Neural cell (in vitro differentiated cells): ENCODE data around the gene ZP1. TPM values are rescaled to one million over a fixed set of nuclear protein-coding genes. Genes with fewer than 3 reads are reported as not detected.

ENCODE experiments used
- H2AFZ ChIP-seq: fragments of 200-600, 300-800 bp; sonication (generic), shearing (Covaris generic); 2 replicates; pipeline ENCODE4 v1.6.0; 2014; ENCODE audit warnings: low read depth, mild to moderate bottlenecking, antibody characterized with exemption, low read length, moderate library complexity
- H3F3A ChIP-seq: fragments of 200-600 bp; shearing (Covaris generic); 2 replicates; pipeline ENCODE4 v1.6.1; 2016; ENCODE audit warnings: mild to moderate bottlenecking, moderate library complexity, mixed read lengths, antibody characterized with exemption, low read length; ENCODE audit not compliant: insufficient read depth, poor library complexity, severe bottlenecking
- H3K27ac ChIP-seq: fragments of 200-600, 300-800 bp; sonication (generic), shearing (Covaris generic); 2 replicates; pipeline ENCODE4 v1.5.1; 2014; ENCODE audit warnings: mild to moderate bottlenecking, low read length, moderate library complexity
- H3K27me3 ChIP-seq: fragments of 300-800, 200-600 bp; sonication (generic), shearing (Covaris generic); 2 replicates; pipeline ENCODE4 v1.6.0; 2014; ENCODE audit warnings: mild to moderate bottlenecking, low read depth, low read length, moderate library complexity; ENCODE audit not compliant: insufficient read depth
- H3K36me3 ChIP-seq: fragments of 300-800, 200-600 bp; sonication (generic), shearing (Covaris generic); 2 replicates; pipeline ENCODE4 v1.5.1; 2014; ENCODE audit warnings: mild to moderate bottlenecking, antibody characterized with exemption, low read length, moderate library complexity; ENCODE audit not compliant: insufficient read depth
- H3K4me2 ChIP-seq: fragments of 300-800, 200-600 bp; sonication (generic), shearing (Covaris generic); 2 replicates; pipeline ENCODE4 v1.6.0; 2014; ENCODE audit warnings: mild to moderate bottlenecking, low read length
- H3K4me3 ChIP-seq: fragments of 300-800, 200-600 bp; sonication (generic), shearing (Covaris generic); 2 replicates; pipeline ENCODE4 v1.5.1; 2014; ENCODE audit warnings: mild to moderate bottlenecking, low read length, moderate library complexity
- H3K79me2 ChIP-seq: fragments of 200-600 bp; shearing (Covaris generic); replicated peaks from 2 replicates; pipeline ENCODE4 v1.6.0; 2014; ENCODE audit warnings: mild to moderate bottlenecking, low read length, moderate library complexity; ENCODE audit not compliant: insufficient read depth
- H3K9ac ChIP-seq: fragments of 300-800, 200-600 bp; sonication (generic), shearing (Covaris generic); 2 replicates; pipeline ENCODE4 v1.6.1; 2016; ENCODE audit warnings: mild to moderate bottlenecking, low read length, mixed read lengths
- H3K9me2 ChIP-seq: fragments of 200-600 bp; shearing (Covaris generic); 2 replicates; pipeline ENCODE4 v1.6.1; 2016; ENCODE audit warnings: mild to moderate bottlenecking, low read length, mixed read lengths; ENCODE audit not compliant: insufficient read depth
- H3K9me3 ChIP-seq: fragments of 200-600, 300-800 bp; sonication (generic), shearing (Covaris generic); 2 replicates; pipeline ENCODE4 v1.6.1; 2016; ENCODE audit warnings: mild to moderate bottlenecking, mixed run types, low read length, moderate library complexity, mixed read lengths
- H4K20me1 ChIP-seq: fragments of 200-600 bp; shearing (Covaris generic); 2 replicates; pipeline ENCODE4 v1.6.1; 2016; ENCODE audit warnings: mild to moderate bottlenecking, mixed run types; ENCODE audit not compliant: insufficient read depth
- CTCF ChIP-seq: fragments of 450-650 bp; IDR thresholded peaks from 2 replicates; pipeline ENCODE4 v1.5.1; 2014; ENCODE audit warnings: antibody characterized with exemption, mild to moderate bottlenecking, moderate library complexity; ENCODE audit not compliant: poor library complexity, severe bottlenecking
- EP300 ChIP-seq: fragments of 450-650 bp; conservative IDR thresholded peaks from 2 replicates; pipeline ENCODE4 v1.6.1; 2014; ENCODE audit warnings: antibody characterized with exemption, mild to moderate bottlenecking, moderate library complexity; ENCODE audit not compliant: poor library complexity, severe bottlenecking
- EZH2 ChIP-seq: fragments of 200-600, 300-800 bp; shearing (Covaris generic), sonication (generic); IDR thresholded peaks from 2 replicates; pipeline ENCODE4 v1.6.1; 2014; ENCODE audit warnings: antibody characterized with exemption, low read length, borderline replicate concordance, mild to moderate bottlenecking; ENCODE audit not compliant: insufficient read depth, poor library complexity, severe bottlenecking
- MXI1 ChIP-seq: fragments of 450-650 bp; conservative IDR thresholded peaks from 2 replicates; pipeline ENCODE4 v1.6.1; 2014; ENCODE audit warnings: antibody characterized with exemption, mild to moderate bottlenecking; ENCODE audit not compliant: poor library complexity, severe bottlenecking
- POLR2AphosphoS5 ChIP-seq: IDR thresholded peaks from 2 replicates; pipeline ENCODE4 v1.6.1; 2012
- RAD21 ChIP-seq: fragments of 450-650 bp; conservative IDR thresholded peaks from 2 replicates; pipeline ENCODE4 v1.6.1; 2014; ENCODE audit warnings: antibody characterized with exemption, mild to moderate bottlenecking, moderate library complexity
- REST ChIP-seq: IDR thresholded peaks from 2 replicates; pipeline ENCODE4 v1.6.1; 2012; ENCODE audit warnings: borderline replicate concordance
- SMC3 ChIP-seq: fragments of 450-650 bp; conservative IDR thresholded peaks from 2 replicates; pipeline ENCODE4 v1.6.1; 2014; ENCODE audit warnings: antibody characterized with exemption, mild to moderate bottlenecking, moderate library complexity; ENCODE audit not compliant: poor library complexity
- TAF1 ChIP-seq: IDR thresholded peaks from 2 replicates; pipeline ENCODE4 v1.6.1; 2012; ENCODE audit warnings: low read depth
- polyA plus RNA-seq: library from polyadenylated mRNA; depleted of rRNA; stranded (reverse); fragments of >200 nt; gene quantifications from 2 replicates; pipeline ENCODE4 v1.2.3, GENCODE V29; 2014

Gene ZP1
- polyA plus RNA-seq, 1 donor from 2014 or later = 1.5 TPM

DNA sequence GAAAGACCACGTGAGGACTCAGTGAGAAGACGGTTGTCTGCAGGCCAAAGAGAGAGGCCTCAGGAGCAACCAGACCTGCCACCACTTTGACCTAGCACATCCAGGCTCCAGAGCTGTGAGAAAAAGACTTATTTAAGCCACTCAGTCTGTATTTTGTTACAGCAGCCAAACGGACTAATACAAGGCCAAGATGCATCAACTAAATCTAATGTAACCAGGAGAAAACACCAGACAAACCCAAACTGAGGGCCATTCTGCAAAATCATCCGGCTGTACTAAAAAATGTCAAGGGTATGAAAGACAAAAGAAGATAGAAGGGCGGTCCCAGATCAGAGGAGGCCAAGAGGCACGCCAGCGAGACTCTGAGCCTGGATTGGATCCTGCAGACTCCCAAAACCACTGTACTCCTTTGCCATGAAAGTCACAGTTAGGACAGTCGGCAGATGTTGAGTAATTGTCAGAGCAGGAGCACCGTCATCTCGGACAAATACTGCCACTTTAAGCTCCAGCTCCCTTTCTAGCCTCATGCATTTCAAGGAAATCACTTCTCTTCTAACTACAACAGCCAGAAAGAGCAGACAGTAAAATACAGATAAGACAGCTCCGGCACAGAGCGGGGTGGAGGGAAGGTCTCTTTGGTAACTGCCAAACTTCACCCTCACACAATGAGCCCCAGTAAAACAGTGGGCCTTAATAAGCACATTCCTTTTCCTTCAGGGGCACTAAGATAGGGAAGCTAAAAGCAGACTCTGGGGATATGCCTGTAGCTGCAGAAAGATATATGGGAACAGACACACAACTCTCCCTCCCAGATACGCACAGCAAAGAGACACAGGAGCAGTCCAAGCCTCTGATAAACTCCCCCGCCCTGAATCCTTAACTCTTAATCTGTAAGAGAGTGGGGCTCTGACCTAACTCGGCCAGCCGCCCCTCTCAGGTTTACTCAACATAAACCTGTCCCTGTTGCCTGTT lies 3.5 kb upstream of the ZP1 start:
- no peak overlapping the region for H3K4me2 ChIP-seq
- H3K79me2 ChIP-seq = no peaks in the 10 kb centered on the region
- no peaks in the 10 kb centered on the region for H3K27me3 ChIP-seq
- no peaks in the 10 kb centered on the region for H3K9me3 ChIP-seq
- H2AFZ ChIP-seq = no peak overlapping the region
- no peaks in the 10 kb centered on the region for H3K36me3 ChIP-seq
- no peaks in the 10 kb centered on the region for H3K9me2 ChIP-seq
- TF ChIP-seq CTCF (no peak), TAF1 (no peak), POLR2AphosphoS5 (no peak), MXI1 (no peak)
- H3K9ac ChIP-seq = no peak overlapping the region
- no peak overlapping the region for H3K4me3 ChIP-seq
- no peaks in the 10 kb centered on the region for H3F3A ChIP-seq
- H4K20me1 ChIP-seq = no peaks in the 10 kb centered on the region
- H3K27ac ChIP-seq = no peak overlapping the region

GRCh38 chr11:60864856-60865513 lies 2.4 kb upstream of the ZP1 start:
- no peaks in the 10 kb centered on the region for H3F3A ChIP-seq
- H3K27ac ChIP-seq = no peak overlapping the region
- no peak overlapping the region for H3K4me2 ChIP-seq
- H3K36me3 ChIP-seq = no peaks in the 10 kb centered on the region
- H3K9me3 ChIP-seq = no peaks in the 10 kb centered on the region
- no peaks in the 10 kb centered on the region for H3K9me2 ChIP-seq
- H3K79me2 ChIP-seq = no peaks in the 10 kb centered on the region
- H3K9ac ChIP-seq = no peak overlapping the region
- no peak for TF ChIP-seq CTCF
- TF ChIP-seq REST = no peak
- no peak for TF ChIP-seq MXI1
- no peak for TF ChIP-seq SMC3
- TF ChIP-seq EP300 = no peak
- no peak for TF ChIP-seq POLR2AphosphoS5
- TF ChIP-seq EZH2 = no peak
- TF ChIP-seq RAD21 = no peak
- no peak for TF ChIP-seq TAF1
- H3K27me3 ChIP-seq = no peaks in the 10 kb centered on the region
- no peak overlapping the region for H2AFZ ChIP-seq
- H4K20me1 ChIP-seq = no peaks in the 10 kb centered on the region
- no peak overlapping the region for H3K4me3 ChIP-seq
